Activated CD8-positive, alpha-beta memory T cell treated with anti-CD3 and anti-CD28 coated beads, Interleukin-2, amount 50 U/mL, for 48 hours (primary cell): ENCODE data around the gene RANBP3.
"Not testable (repeated sequence)": the region's sequence is repeated elsewhere in the genome, so short reads cannot be mapped to it uniquely, and the experiment has no call there.

ENCODE experiments used
- DNase-seq: peaks from one replicate; pipeline ENCODE4 v3.0.0-alpha.2; 2020

Gene RANBP3

DNA sequence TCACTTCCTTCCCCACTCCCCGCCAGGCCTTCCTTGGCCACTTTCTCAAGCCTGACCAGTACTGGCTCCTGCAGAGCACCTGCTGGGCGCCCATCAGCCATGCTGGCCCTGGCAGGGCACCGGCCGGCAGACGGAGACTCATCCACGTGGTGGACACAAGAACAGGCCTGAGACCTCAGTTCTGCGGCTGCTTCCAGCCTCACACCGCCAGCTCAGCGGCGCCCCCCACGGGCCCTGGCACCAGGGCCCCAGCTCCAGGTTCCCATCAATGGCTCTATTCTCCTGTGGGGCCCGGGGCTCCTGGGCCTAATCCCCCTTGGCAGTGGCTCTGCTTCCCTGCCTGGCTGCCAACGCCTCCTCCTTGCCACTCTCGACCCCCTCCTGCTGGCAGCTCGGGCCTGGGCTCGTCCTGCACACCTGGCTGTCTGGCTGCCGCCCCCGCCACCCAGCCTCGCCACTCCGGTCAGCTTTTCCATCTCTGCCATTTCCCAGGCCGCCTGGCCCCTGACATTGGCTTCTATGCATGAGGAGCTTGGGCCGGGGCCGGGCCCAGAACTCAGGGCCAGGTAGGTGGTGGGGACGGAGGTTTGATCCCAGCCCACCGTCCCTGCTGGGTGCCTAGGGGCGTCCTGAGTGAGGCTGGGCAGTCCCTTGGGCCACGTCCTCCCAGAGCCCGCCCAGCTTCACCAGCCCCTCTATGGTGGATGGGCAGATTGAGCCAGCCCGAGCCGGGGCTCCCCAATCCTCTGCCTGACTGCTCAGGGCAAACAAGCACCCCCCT, 80.6 kb downstream of the RANBP3 start:
- DNase-seq, result no peak

DNA sequence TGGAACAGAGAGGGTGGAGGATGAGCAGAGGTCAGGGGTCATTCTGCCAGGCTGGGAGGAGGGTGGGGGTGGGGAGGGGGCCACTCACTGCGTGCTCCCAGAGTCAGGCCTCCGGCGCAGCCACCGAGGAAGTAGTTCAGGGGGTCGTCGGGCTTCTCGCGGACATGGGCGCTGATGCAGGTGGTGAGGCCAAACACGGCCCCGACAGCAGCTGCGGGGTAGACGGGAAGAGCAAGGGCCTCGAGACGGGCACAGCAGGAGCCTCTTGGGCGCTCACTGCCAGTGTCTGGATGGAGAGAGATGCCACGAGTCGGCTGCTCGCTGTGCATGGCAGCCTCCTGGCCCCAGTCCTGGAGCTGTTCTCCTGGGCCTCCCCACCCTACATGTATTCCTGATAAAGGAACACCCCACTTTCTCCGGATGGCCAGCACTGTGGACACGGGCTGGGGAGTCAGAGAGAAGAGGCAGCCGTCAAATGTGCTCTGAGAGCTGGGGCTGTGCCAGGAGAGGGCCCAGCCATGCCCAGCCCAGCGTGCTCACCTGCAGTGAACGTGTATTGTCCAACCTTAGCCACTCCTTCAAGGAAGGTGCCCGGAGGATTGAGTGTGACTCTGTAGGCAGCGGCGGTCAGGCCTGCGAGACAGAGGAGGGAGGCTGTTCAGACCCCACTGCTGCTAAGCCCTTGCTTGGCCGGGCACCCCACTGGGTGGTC, 81.4 kb downstream of the RANBP3 start:
- no peak for DNase-seq

DNA sequence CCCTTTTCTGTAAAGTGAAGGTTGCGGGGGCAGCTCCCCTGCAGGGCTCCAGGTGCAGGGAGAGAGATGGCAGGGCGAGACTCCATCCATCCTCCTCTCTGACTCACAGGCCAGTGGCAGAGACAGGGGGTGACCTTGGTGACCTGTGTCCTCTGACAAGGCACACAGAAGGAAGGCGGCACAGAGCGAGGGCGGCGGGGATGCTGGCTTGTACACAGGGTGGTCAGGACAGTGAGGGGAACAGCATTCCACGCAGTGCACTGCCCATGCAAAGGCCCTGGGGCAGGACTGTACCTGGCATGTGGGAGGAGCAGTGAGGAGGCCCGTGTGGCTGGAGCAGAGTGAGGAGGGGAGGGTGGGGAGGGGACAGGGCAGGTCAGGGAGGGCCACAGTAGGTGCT, 82.0 kb downstream of the RANBP3 start:
- DNase-seq, result no peak

DNA sequence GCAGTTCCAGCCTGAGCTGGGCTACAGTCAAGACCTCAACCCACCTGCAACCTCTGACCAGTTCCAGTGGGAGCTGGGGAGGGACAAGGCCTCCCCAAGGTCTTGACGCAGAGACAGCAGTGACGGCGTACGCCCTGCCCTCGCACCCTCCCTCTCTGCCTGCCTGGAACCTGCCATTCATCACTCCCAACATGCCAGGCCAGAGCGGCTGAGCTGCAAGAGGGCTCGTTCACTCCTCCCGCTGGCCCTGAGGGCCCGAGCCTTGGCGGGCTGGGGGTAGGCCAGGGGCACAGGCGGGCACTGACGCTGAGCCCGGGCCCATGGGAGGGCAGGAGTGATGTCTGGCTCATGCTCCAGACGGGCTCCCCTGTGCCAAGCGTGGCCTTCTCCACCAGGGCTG, 82.5 kb downstream of the RANBP3 start:
- no peak for DNase-seq

DNA sequence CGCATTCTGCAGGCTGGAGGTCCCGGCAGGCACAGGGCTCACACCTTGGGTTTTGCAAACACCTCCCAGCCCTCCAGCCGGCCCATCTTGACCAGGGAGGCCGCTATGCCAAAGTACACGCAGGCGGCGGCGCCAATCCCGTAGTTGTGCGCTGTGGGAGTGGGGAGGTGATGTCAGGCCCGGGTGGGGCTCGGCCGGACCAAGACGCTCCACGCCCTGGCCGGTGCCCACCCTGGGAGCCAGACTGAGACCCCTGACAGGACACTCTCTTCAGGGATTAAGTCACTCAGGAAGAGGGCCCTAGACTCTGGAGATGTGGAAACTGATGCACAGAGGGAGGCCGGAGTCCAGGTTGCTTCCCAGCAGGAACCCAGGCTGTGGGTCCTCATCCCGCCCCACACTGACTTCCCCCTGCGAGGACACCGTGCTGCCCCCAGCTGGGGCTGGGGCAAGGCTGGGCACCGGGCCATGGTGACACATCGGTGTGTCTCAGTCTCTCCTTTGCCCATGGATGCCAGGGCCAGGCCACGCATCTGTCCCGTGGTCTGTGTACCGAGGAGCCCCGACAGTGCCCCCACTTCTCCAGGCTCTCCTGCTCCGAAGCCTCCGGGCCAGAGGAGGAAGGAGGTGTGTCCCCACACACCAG, 83.1 kb downstream of the RANBP3 start:
- no peak for DNase-seq

DNA sequence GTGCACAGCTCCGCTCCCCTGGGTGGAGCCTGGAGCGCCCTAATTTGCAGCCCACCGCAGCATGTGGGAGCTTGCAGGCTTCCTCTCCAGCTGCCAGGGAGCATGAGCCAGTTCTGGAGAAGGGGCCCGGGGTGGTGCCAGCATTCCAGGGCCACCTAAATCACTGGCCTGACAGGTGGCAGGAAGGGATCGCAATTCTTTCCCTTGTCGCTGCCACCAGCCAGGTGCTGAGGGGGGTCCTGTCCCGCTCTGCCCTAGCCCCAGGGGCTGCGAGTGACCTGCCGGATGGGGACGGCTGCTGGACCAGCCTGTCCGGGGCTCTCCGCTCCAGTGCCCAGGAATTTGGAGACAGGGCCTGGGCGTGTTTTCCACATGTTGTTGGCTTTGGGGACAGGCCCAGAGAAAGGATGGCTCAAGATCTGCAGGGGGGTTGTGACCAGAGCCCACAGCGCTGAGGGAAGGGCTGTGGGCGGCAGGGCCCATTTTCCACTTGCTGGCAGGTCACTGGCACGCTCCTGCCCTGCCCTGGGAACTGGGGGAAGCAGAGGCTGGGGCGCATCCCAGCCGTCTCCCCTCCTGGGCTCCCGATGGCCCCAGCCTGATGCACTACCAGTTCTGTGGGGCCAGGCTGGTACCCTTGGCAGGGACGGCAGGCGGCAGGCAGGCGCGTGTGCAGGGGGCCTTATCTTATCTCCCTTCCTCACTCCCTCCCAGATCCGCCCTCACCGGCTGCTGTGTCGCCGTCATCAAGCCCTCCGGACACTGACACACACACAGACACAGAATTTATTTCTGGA, 83.8 kb downstream of the RANBP3 start:
- no peak for DNase-seq

DNA sequence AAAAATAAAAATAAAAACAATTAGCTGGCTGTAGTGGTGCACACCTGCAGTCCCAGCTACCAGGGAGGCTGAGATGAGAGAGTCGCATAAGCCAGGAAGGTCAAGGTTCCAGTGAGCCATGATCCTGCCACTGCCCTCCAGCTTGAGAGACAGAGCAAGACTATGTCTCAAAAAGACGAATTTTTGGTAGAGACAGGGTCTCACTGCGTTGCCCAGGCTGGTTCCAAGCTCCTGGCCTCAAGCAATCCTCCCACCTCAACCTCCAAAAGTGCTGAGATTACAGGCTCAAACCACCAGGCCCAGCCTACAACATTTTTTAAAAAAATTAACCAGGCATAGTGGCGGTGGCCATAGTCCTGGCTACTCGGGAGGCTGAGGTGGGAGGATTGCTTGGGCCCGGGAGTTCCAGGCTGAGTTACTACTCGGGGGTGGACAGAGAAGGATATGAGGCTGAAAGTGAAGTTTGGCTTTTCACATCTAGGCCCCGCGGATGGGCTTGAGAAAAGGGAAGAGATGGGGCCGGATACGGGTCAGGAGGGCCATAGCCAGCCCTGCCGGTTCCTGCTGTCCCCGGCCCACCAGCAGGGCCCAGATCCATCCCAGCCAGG, 84.5 kb downstream of the RANBP3 start:
- DNase-seq, result no peak

DNA sequence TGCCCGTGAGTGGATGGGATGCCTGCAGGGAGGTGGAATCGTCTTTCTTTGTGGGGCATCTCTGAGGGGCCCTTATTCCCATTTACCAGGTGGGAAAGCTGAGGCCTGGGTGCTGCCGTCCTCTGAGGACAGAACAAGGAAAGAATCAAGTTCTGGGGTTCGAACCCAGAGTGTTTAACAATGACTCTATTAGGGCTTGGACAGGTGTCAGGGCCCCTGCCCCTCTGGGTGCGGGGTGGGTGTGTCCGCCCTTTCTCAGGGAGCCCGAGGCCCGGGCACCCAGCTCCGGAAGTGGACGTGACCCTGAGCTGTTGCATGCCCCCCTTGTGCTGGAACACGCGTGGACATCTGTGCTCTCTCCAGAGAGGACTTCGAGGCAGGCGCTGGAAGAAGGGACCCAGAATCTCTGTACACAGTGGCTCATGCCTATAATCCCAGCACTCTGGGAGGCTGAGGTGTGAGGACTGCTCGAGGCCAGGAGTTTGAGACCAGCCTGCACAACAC, 85.1 kb downstream of the RANBP3 start:
- no peak for DNase-seq

DNA sequence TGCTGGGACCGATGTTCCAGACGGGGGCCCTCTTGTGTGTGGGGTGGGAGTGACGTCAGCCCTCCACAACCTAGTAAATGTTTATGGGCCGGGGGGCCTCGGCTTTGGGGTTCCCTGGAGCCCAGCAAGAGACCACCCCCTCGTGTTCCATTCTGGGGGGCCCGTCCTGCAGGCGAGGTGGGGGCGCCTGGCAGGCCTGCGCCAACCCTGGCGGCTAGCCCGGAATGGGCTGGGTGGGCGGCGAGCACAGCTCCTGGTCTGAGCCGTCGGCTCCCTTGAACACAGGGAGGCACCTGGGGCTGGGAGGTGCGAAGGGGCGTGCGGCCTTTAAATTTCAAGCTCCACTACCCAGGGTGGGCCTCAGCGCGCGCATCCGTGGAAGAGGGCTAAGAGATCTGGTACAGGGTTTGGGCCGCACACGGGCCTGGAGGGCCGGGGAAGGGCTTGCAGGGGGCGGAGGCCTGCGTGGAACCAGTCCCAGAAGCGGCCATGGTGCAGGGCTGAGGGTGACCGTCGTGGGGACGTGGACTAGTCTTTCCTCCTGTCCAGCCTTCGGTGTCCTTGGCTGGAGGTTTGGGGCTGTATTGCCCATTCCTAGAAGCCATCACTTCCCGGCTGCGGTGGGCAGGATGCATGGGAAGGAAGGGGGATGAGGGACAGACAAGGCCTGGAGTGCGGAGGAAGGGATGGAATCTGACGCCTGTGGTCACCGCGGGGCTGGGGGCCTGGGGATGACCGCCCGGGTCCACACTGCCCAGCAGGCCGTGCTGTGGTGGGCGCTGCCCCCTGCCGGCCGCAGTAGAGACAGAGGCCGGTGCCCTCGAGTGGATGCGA, 85.8 kb downstream of the RANBP3 start:
- DNase-seq, result peak; percentile 66

DNA sequence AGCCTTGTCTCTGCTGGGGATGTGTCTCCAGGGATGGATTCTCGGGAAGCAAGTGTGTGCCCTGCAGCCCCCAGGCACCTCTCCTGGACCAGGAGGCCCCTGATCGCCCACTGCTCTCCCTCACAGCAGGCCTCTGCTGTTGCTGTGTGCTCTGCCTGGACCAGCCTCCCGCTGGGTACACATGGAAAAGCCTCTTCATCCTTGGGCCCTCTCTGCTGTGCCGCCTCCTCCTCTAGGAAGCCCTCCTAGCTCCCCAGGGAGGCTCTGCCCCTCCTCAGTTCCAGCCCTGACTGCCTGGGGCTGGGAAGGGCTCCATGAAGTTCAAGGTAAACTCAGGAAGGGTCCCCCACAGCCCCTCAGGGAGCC, 86.4 kb downstream of the RANBP3 start:
- DNase-seq, result no peak

DNA sequence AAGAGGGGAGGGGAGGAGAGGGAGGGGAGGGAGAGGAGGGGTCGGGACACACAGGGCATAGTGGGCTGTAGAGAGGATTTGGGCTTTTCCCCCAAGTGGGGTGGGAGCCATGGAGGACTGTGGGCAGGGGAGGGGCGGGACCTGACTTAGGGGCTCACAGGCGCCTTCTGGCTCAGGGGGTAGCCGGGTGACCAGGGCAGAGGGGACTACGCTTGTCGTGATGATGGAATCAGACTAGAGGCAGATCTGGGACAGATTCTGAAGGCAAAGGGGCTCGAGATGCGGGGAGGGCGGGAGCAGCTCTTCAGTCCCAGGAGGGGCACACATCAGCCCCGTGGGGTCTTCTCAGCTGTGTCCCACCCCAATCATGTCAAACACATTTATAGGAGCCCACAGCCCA, 87.8 kb downstream of the RANBP3 start:
- no peak for DNase-seq

DNA sequence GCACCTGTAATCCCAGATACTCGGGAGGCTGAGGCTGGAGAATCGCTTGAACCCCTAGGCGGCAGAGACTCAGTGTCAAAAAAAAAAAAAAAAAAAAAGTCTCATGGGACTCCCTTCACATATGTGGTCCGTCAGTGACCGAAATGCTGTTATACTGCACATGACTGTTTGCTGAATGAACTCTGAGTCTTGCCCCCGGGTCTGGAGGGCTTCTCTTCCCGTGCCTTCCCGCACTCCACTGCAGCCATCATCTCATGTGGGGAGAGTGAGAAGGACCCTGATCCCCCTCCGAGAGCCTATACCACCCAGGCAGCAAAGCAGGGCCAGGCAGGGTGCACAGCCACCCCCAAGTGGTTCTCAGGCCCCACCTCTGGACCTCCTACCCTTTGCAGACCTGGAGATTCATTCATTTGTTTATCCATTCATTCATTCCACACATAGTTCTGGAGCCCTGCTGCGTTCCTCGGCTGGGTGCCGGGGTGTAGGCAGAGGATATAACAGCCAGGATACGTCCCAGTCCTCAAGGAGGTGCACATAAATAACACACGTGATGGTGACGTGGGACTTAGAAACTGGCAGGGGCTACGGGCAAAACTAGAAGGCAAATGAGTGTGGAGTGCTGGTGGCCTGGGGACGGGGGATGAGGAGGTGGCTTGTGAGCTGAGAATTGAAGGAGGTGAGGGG, 88.5 kb downstream of the RANBP3 start:
- DNase-seq, result no peak

DNA sequence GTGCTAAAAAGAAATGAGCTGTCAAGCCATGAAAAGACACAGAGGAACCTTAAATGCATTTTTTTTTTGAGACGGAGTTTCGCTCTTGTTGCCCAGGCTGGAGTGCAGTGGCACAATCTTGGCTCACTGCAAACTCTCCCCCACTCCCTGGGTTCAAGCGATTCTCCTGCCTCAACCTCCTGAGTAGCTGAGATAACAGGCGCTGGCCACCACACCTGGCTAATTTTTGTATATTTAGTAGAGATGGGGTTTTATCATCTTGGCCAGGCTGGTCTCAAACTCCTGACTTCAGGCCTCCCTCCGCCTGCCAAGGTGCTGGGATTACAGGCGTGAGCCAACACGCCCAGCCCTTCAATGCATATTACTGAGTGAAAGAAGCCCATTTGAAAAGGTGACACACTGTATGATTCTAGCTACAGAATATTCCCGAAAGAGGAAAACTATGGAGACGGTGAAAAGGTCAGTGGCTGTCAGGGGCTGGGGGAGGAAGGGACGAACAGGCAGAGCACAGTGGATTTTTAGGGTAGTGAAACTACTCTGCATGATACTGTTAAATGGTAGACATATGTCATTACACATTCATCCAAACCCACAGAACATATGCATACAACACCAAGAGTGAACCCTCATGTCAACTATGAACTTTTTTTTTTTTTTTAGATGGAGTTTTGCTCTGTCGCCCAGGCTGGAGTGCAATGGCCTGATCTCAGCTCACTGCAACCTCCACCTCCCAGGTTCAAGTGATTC, 93.7 kb downstream of the RANBP3 start:
- not testable (repeated sequence) for DNase-seq

DNA sequence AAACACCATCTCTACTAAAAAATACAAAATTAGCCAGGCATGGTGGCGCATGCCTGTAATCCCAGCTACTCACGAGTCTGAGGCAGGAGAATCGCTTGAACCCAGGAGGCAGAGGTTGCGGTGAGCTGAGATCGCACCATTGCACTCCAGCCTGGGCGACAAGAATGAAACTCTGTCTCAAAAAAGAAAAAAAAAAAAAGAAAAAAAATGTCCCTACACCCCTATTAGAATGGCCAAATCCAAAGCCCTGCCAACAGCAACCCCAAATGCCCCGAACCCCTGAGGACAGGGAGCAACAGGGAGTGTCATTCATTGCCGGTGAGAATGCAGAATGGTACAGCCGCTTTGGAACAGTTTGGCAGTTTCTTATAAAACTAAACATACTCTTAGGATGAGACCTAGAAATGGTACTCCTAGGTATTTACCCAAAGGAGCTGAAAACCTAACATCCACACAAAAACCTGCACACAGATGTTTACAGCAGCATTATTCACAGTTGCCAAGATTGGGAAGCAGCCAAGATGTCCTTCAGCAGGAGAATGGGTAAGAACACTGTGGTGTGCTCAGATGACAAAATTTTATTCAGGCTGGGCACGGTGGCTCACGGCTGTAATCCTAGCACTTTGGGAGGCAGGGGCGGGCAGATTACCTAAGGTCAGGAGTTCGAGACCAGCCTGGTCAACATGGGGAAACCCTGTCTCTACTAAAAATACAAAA, 94.6 kb downstream of the RANBP3 start:
- not testable (repeated sequence) for DNase-seq

DNA sequence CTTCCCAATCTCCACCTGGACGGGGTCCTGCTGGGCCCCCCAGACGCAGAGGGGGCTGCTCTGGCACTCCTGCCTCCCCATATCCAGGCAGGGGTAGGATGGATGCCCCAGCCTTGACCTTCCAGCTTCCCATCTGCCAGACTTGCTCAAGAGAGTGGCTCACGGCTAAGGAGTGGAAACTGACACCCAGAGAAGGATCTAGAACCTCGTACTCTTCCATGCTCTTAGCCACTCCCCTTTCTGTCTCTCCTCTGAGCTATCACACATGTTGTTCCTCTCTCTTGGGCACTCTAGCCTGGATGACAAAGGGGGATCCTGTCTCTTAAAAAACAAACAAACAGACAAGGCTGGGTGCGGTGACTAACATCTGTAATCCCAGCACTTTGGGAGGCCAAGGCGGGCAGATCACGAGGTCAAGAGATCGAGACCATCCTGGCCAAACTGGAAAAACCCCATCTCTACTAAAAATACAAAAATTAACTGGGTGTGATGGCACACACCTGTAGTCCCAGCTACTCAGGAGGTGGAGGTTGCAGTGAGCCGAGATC, 95.4 kb downstream of the RANBP3 start:
- DNase-seq, result no peak

DNA sequence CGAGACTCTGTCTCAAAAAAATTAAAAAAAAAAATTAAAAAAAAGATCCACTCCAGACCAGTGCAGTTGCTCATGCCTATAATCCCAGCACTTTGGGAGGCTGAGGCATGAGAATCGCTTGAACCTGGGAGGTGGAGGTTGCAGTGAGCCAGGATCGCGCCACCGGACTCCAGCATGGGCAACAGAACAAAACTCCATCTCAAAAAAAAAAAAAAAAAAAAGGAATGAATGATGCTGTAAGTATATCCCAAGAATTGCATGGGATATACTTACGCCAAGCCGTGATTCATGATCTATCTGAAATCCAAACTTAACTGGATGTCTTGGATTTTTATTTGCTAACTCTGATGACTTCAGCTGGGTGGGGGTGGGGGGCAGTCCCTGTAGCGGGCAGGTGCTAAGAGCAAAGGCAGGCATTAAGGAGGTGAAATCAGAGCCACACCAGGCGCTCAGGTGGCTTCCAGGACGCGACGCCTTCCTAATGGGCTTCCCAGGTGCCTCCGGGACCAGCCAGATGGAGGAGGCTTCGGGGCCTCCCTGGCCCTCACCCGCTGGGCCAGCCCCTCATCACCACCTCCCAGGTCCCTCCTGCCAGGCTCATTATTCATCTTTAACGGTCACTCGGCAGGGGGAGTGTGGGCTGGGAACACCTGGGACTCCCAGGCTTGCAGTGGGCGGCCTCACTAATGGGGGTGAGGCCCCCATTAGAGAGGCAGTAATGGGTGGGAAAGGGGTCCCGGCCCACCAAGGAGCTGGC, 96.2 kb downstream of the RANBP3 start:
- DNase-seq, result no peak

DNA sequence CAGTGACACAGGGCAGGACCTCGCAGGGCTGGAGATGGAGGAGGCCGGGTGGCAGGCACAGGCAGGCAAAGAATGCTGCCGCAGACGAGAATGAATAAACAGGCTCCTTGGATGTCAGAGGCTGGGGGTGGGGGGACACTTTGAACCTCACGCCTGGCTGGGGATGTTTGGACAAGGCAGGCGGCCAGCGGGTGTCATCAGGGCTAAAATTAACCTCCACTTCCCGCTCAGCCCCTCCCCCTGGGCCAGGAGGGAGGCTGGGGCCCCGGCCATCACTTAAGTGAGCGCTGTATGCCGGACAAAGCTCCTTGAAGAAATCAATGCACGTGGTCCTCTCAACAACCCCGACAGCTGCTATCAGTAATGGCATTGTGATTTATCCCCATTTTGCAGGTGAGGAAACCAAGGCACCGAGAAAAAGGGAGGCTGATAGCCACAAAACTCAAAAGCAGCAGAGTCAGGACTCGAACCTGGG, 97.3 kb downstream of the RANBP3 start:
- DNase-seq, result no peak

DNA sequence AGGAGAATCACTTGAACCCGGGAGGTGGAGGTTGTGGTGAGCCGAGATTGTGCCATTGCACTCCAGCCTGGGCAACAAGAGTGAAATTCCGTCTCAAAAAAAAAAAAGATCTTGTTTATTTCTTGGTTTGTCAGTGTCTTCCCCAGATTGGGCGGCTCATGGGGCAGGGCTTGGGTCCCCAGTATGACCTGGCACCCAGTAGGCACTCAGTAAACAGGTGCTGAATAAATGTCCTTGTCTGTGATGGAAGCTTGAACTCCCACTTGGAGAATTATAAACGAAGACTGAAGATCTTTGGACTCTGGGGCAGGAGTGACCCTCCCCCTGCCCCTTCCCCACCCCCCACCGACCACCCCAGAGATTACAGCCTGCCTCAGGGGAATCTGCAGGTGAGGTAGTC, 97.7 kb downstream of the RANBP3 start:
- no peak for DNase-seq
